ENCODE measurements around the gene PEAK1.
A peak's percentile ranks its signal among the peaks of the same experiment; 100 is the strongest.

The PEAK1 gene

GRCh38 chr15:77398927-77399326 is 21.0 kb downstream of the PEAK1 start:
- no peak for DNase-seq (ENCODE audit: low read depth)

GRCh38 chr15:77396692-77397091 is 23.2 kb downstream of the PEAK1 start:
- no peak for DNase-seq (ENCODE audit: low read depth)

GRCh38 chr15:77395013-77395774 is 24.7 kb downstream of the PEAK1 start:
- no peak for DNase-seq (ENCODE audit: low read depth)

GRCh38 chr15:77393471-77393840 is 26.4 kb downstream of the PEAK1 start:
- peak; percentile 66 for DNase-seq (ENCODE audit: low read depth)

- DNase-seq (ENCODE audit: low read depth): no peak
These were observed 27.0 kb downstream of the PEAK1 start for GRCh38 chr15:77392762-77393470.

- DNase-seq (ENCODE audit: low read depth): no peak
These were observed 28.4 kb downstream of the PEAK1 start for GRCh38 chr15:77391372-77391951.

GRCh38 chr15:77387365-77388105 is 32.4 kb downstream of the PEAK1 start:
- peak; percentile 62 for DNase-seq (ENCODE audit: low read depth)

GRCh38 chr15:77386626-77387025 is 33.3 kb downstream of the PEAK1 start:
- peak; percentile 65 for DNase-seq (ENCODE audit: low read depth)

GRCh38 chr15:77384589-77385359 is 35.1 kb downstream of the PEAK1 start:
- DNase-seq (ENCODE audit: low read depth): no peak

- DNase-seq (ENCODE audit: low read depth): no peak
These were observed 35.8 kb downstream of the PEAK1 start for GRCh38 chr15:77384086-77384485.

- no peak for DNase-seq (ENCODE audit: low read depth)
These were observed 39.9 kb downstream of the PEAK1 start for GRCh38 chr15:77380033-77380432.

GRCh38 chr15:77376770-77377169 is 43.1 kb downstream of the PEAK1 start:
- DNase-seq (ENCODE audit: low read depth): no peak

- DNase-seq (ENCODE audit: low read depth): no peak
These were observed 44.8 kb downstream of the PEAK1 start for GRCh38 chr15:77375133-77375532.

GRCh38 chr15:77373441-77373840 is 46.5 kb downstream of the PEAK1 start:
- no peak for DNase-seq (ENCODE audit: low read depth)

- no peak for DNase-seq (ENCODE audit: low read depth)
These were observed 47.9 kb downstream of the PEAK1 start for GRCh38 chr15:77371850-77372563.

- DNase-seq (ENCODE audit: low read depth): peak; percentile 32
These were observed 49.3 kb downstream of the PEAK1 start for GRCh38 chr15:77370580-77370979.

- peak; percentile 58 for DNase-seq (ENCODE audit: low read depth)
These were observed 50.7 kb downstream of the PEAK1 start for GRCh38 chr15:77369168-77369567.

GRCh38 chr15:77367631-77368030 is 52.3 kb downstream of the PEAK1 start:
- no peak for DNase-seq (ENCODE audit: low read depth)

GRCh38 chr15:77361456-77361855 is 58.4 kb downstream of the PEAK1 start:
- DNase-seq (ENCODE audit: low read depth): no peak

GRCh38 chr15:77358545-77359240 is 61.2 kb downstream of the PEAK1 start:
- DNase-seq (ENCODE audit: low read depth): no peak
